HG02642 (cell line): ENCODE measurements around the gene CYTL1.
A peak's percentile ranks its signal among the peaks of the same experiment; 100 is the strongest.
"Not testable (repeated sequence)": the region's sequence is repeated elsewhere in the genome, so short reads cannot be mapped to it uniquely, and the experiment has no call there.

Experiments used
- ATAC-seq: cut with Tn5 transposase; IDR thresholded peaks from one replicate; pipeline ENCODE4 v1.9.1; 2021; ENCODE audit warnings: mild to moderate bottlenecking; ENCODE audit not compliant: unreplicated experiment, poor library complexity

Gene CYTL1

GRCh38 chr4:5004496-5004895, 14.8 kb downstream of the CYTL1 start:
- ATAC-seq: no peak

- ATAC-seq: no peak
Observed at GRCh38 chr4:5003918-5004317, 15.3 kb downstream of the CYTL1 start.

DNA sequence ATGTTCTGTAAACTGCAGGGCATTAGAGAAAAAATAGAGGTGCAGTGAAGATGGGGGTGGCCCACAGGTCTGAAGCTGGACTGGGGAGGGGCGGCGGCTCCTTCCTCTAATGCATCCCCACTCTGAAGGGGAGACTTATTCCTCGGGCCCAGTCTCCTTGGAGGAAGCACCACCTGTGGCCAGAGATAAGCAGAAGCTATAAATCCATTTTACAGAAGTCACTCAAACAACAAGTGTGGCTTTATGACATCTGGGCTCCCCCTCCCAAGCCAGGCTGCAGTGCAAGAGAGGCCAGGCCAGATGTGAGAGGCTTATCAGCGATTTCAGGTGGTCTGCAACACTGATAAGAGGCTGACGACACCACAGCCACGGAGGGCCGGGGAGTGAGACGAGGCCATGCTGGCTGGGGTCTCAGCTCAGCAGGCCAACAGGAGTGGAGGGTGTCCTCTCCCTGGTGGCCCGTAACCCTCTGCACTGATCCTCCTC, 15.8 kb downstream of the CYTL1 start:
- ATAC-seq: no peak

DNA sequence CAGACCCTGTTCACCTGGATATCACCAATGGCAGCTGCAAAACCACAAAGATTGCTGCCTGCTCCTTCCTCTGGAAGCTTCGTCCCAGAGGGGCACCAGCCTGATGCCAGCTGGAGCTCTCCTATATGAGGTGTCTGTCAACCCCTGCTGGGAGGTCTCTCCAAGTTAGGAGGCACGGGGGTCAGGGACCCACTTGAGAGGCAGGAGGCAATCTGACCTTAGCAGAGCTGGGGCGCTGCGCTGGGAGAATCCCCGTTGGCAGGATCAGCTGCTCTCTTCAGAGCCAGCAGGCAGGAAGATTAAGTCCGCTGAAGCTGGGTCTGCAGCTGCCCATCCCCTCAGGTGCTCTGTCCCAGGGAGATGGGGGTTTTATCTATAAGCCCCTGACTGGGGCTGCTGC, 17.6 kb downstream of the CYTL1 start:
- not testable (repeated sequence) for ATAC-seq

GRCh38 chr4:4996935-4997334, 22.3 kb downstream of the CYTL1 start:
- not testable (repeated sequence) for ATAC-seq

DNA sequence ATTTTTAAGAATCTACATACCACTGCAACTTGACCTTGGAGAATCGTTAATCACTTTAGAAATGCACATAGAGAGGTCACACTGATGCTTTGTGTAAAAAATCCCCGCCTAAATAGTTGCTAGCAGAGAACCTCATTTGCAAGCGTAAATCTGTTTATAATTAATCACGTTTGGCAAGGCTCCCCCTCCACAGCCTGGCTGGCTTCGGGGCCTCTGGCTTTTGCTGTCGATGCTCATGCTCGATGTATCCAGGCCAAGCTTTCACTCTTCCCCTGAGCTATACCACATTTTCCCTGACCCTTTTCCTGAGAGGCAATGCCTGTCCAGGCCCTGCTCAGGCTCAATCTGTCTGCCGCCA, 23.4 kb downstream of the CYTL1 start:
- no peak for ATAC-seq

GRCh38 chr4:4995103-4995907, 24.0 kb downstream of the CYTL1 start:
- ATAC-seq: peak; percentile 81

- no peak for ATAC-seq
Observed at GRCh38 chr4:4994312-4995097, 24.8 kb downstream of the CYTL1 start.

DNA sequence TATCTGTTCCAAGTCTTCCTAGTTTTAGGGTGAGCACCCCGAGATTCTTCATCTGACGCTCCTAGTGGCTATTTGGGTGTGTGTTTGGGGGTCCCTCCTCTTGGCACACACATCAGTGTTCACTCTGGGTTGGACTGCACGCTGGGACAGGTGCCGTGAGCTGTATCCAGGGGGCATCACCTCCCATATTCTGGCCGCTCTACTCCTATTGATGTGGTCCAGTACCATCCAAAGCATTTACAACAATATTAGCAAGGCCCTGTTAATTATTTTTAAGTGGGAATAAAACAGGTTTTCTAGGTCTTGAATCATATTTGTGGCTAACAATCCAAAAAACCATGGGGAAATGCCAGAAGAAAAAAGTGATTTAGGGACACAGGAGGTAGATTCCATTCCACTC, 26.4 kb downstream of the CYTL1 start:
- ATAC-seq: no peak

- ATAC-seq: no peak
Observed at GRCh38 chr4:4991541-4992099, 27.6 kb downstream of the CYTL1 start.

- ATAC-seq: no peak
Observed at GRCh38 chr4:4990857-4991540, 28.3 kb downstream of the CYTL1 start.

DNA sequence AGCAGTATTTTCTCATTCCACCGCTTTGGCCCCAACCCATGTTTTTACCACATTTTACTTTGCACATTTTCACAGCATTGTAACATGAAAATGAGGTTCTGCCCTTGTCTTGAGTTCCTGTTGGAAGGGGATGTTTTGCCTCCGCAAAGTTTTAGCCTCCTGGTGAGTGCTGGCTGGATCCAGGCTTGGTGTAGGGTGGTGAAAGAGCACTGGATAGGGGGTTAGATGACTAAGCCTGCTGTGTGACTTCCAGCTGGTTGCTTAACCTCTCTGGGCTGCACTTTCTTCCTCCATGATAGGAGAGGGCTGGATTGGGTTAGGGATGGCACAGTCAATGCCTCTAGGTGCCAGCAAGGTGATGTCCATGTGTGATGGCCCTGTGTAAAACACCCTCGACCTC, 28.9 kb downstream of the CYTL1 start:
- no peak for ATAC-seq

- ATAC-seq: no peak
Observed at GRCh38 chr4:4989083-4989622, 30.1 kb downstream of the CYTL1 start.

DNA sequence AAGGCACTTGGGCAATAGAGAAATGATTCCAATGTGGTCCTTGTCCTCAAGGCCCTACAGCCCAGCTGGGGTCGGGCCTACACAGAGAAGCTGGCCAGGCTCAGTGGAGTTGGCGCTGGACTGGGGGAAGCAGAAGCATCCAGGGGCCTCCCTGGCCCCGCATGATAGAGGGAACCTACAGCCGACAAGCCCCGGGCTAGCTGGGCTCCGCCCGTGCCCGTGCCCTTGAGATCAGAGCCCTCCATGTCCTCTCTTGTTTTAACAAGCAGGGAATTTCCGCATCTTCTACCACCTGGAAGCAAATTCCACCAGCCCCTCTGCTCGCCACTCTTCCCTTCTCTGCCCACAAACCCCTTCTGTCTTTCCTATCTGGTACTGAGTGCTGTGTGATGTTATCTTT, 31.6 kb downstream of the CYTL1 start:
- ATAC-seq: no peak

- ATAC-seq: no peak
Observed at GRCh38 chr4:4986841-4987240, 32.4 kb downstream of the CYTL1 start.

GRCh38 chr4:4985844-4986243, 33.4 kb downstream of the CYTL1 start:
- no peak for ATAC-seq

GRCh38 chr4:4985036-4985435, 34.2 kb downstream of the CYTL1 start:
- ATAC-seq: no peak

DNA sequence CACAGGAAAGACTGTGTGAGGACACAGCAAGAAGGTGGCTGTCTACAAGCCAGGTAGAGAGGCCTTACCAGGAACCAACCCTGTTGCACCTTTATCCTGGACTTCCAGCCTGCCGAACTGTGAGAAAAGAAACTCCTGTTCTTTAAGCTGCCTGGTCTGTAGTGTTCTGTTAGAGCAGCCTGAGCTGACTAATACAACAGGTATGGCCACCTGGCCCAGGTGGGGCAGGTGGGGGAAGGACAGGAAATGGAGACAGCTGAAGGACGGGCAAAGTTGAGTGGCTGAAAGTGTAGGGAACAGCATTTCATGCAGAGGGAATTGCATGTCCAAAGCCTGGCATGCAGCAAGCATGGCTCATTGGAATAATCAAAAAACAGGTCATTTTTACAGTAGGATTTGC, 35.1 kb downstream of the CYTL1 start:
- ATAC-seq: no peak

DNA sequence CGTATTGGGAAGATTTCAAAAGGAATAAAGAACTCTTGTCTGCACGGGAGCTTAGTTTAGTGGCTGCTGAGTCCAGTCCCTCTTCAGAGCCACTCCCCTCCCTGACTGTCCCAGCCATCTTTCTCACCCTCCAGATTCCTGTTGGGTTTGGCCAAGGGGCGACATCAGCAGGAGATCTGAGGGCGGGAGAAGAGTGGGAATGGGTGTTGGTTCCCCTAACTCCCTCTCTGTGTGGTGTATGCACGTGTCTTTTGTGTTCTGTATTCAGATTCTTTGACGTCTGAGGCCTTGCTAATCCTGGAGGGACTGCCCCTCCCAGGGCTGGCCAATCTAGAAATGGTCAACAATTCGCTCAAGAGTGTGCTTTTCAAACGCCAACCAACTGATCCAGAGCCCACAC, 37.4 kb downstream of the CYTL1 start:
- no peak for ATAC-seq

- no peak for ATAC-seq
Observed at GRCh38 chr4:4981427-4981826, 37.8 kb downstream of the CYTL1 start.
